Esophagus squamous epithelium (tissue), 5 donors: Measurements from ENCODE around the gene CHMP4A. TPM values are rescaled to one million over a fixed set of nuclear protein-coding genes. Genes with fewer than 3 reads are reported as not detected.
"Not testable (repeated sequence)": the region's sequence is repeated elsewhere in the genome, so short reads cannot be mapped to it uniquely, and the experiment has no call there.

Experiments used
- DNase-seq: peaks from one replicate; lab custom pipeline; 2025; lab: John Stamatoyannopoulos, UW
- H3K27ac ChIP-seq, 4 donors: fragments of 200-600 bp; sonication (generic); one replicate each; pipeline ENCODE4 v1.5.1; 2016 to 2019; ENCODE audit warnings: mild to moderate bottlenecking in 1 of 4
- H3K27me3 ChIP-seq, 4 donors: fragments of 200-600 bp; sonication (generic); 1 replicate in 3 of 4; 2 replicates in 1 of 4; pipeline versions ENCODE4 v1.5.1 to v1.6.0; 2017 to 2021; ENCODE audit warnings: antibody characterized with exemption in 1 of 4
- H3K36me3 ChIP-seq, 3 donors: fragments of 200-600 bp; sonication (generic); one replicate each; pipeline ENCODE4 v1.5.1; 2016 to 2019
- H3K4me1 ChIP-seq, 3 donors: fragments of 200-600 bp; sonication (generic); one replicate each; pipeline ENCODE4 v1.5.1; 2017 to 2019
- H3K4me3 ChIP-seq, 4 donors: fragments of 200-600 bp; sonication (generic); 1 replicate in 3 of 4; 2 replicates in 1 of 4; pipeline ENCODE4 v1.5.1; 2016 to 2019; ENCODE audit warnings: mild to moderate bottlenecking in 2 of 4, moderate library complexity in 1 of 4
- H3K9me3 ChIP-seq, 3 donors: fragments of 200-600 bp; sonication (generic); one replicate each; pipeline ENCODE4 v1.5.1; 2016 to 2019
- POLR2A ChIP-seq, 4 donors: fragments of 450-650 bp; IDR thresholded peaks; one replicate each; pipeline ENCODE4 v1.6.1; 2017; ENCODE audit warnings: antibody characterized with exemption in 4 of 4, mild to moderate bottlenecking in 4 of 4, moderate library complexity in 3 of 4
- WGBS, 2 donors: methylation state at CpG; one replicate each; pipeline ENCODE4 v1.1.5; 2018; 5-methylcytosine and 5-hydroxymethylcytosine counted together
- intact Hi-C: fragments of 100-400 bp; cut with DNase I; formaldehyde crosslinking; loops from one replicate; pipeline ENCODE4 v1.15.0; 2022
- total RNA-seq, 4 donors: library from RNA; depleted of rRNA; stranded (reverse); fragments of >200 nt; gene quantifications; one replicate each; pipeline ENCODE4 v1.1.0, GENCODE V29; 2016
- TF ChIP-seq, protein P1 (sequence below), 6 experiments: fragments of 450-650 bp in 4 of 6; fragments of 200-600 bp in 2 of 6; sonication (generic) in 2 of 6; IDR thresholded peaks; one replicate each; pipeline ENCODE4 v1.5.1; 2016 to 2019; ENCODE audit warnings: antibody characterized with exemption in 6 of 6, mild to moderate bottlenecking in 4 of 6, moderate library complexity in 4 of 6
- donor health status: DM: yes; HTN: yes; CAD: no.

Gene CHMP4A
- total RNA-seq, 4 donors from 2014 or later: 23.6 to 80.7 (median 62.8) TPM

DNA sequence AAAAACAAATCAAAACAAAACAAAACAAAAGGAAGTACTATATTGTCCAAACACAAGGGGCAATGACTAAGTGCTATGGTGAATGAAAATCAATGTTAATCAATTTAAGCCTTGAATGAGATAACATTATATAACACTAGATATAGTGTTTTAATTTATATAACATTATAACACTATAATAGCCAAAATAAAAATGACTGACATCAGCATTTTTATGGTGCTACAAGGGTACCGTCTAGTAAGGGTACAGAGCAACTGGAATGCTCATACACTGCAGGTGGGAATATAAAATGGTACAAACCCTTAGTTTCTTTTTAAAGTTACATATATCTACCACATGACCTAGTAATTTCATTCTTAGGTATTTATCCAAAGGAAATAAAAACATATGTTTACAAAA lies 13.2 kb upstream of the CHMP4A start:
- TF ChIP-seq POLR2A (IDR thresholded peaks at IDR 0.05): no peak
- TF ChIP-seq, protein P1, sequence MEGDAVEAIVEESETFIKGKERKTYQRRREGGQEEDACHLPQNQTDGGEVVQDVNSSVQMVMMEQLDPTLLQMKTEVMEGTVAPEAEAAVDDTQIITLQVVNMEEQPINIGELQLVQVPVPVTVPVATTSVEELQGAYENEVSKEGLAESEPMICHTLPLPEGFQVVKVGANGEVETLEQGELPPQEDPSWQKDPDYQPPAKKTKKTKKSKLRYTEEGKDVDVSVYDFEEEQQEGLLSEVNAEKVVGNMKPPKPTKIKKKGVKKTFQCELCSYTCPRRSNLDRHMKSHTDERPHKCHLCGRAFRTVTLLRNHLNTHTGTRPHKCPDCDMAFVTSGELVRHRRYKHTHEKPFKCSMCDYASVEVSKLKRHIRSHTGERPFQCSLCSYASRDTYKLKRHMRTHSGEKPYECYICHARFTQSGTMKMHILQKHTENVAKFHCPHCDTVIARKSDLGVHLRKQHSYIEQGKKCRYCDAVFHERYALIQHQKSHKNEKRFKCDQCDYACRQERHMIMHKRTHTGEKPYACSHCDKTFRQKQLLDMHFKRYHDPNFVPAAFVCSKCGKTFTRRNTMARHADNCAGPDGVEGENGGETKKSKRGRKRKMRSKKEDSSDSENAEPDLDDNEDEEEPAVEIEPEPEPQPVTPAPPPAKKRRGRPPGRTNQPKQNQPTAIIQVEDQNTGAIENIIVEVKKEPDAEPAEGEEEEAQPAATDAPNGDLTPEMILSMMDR (IDR thresholded peaks at IDR 0.05): no peak
- 64 to 78% methylated on average over 1 of the region's 1 CpG for WGBS, 2 donors
- H3K27me3 ChIP-seq: no peaks in the 10 kb centered on the region
- DNase-seq: no peak
- H3K9me3 ChIP-seq: no peaks in the 10 kb centered on the region
- H3K36me3 ChIP-seq: peaks cover 0 to 20% (median 0%) of the 10 kb centered on the region in 3 donors
- H3K27ac ChIP-seq: no peak overlapping the region
- peaks cover 9 to 20% (median 14%) of the 10 kb centered on the region in 3 donors for H3K4me1 ChIP-seq
- intact Hi-C loops: no loop called here
- no peak overlapping the region for H3K4me3 ChIP-seq

- H3K27ac ChIP-seq: peak overlapping the region in 1 of 4 donors; percentile 24
- no peak for TF ChIP-seq POLR2A (IDR thresholded peaks at IDR 0.05)
- TF ChIP-seq, protein P1 (IDR thresholded peaks at IDR 0.05): no peak
- no peak for DNase-seq
- peaks cover 0 to 7% (median 1%) of the 10 kb centered on the region in 3 donors for H3K4me1 ChIP-seq
- no peaks in the 10 kb centered on the region for H3K27me3 ChIP-seq
- peaks cover 0 to 20% (median 0%) of the 10 kb centered on the region in 3 donors for H3K36me3 ChIP-seq
- intact Hi-C loops: no loop called here
- 75 to 80% methylated on average over 7 of the region's 7 CpGs for WGBS, 2 donors
- no peak overlapping the region for H3K4me3 ChIP-seq
- no peaks in the 10 kb centered on the region for H3K9me3 ChIP-seq
Measured at GRCh38 chr14:24224618-24225071, 11.4 kb upstream of the CHMP4A start.

- H3K9me3 ChIP-seq, H3K4me1 ChIP-seq, H3K4me3 ChIP-seq, intact Hi-C loops, H3K27me3 ChIP-seq, DNase-seq, H3K27ac ChIP-seq: not testable (repeated sequence)
- 95% methylated on average over 4 of the region's 4 CpGs for WGBS, 2 donors
- H3K36me3 ChIP-seq: peaks cover 0 to 17% (median 0%) of the 10 kb centered on the region in 3 donors
Measured at GRCh38 chr14:24222987-24223386, 9.7 kb upstream of the CHMP4A start.

DNA sequence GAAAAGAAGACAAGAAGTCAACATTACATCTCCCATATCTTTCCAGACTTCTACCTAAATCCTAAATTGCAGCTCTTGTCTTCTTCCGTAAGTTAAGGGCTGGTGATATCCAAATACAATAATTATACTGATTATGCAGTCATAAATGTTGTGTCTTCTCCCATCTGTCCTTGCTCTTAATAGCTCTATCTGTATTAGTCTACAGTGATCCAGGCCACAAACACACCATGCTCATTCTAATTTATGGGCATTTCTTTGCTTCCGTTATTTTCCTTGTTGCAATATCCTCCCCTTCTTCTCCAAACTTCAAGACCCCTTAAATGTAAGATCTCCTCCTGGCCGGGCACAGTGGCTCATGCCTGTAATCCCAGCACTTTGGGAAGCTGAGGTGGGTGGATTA lies 6.2 kb upstream of the CHMP4A start:
- Histone ChIP-seq H3K27me3 (no peaks in the 10 kb centered on the region), H3K36me3 (peaks cover 0 to 19% (median 0%) of the 10 kb centered on the region in 3 donors)
- intact Hi-C loops: no loop called here

GRCh38 chr14:24219080-24219479 lies 5.8 kb upstream of the CHMP4A start:
- no peaks in the 10 kb centered on the region for H3K9me3 ChIP-seq
- H3K4me1 ChIP-seq: peaks cover 0 to 24% (median 14%) of the 10 kb centered on the region in 3 donors
- 67 to 87% methylated on average over 4 of the region's 4 CpGs for WGBS, 2 donors
- no peak overlapping the region for H3K4me3 ChIP-seq
- H3K36me3 ChIP-seq: peaks cover 0 to 19% (median 0%) of the 10 kb centered on the region in 3 donors
- DNase-seq: no peak
- intact Hi-C loops: no loop called here
- TF ChIP-seq, protein P1 (IDR thresholded peaks at IDR 0.05): no peak
- no peak for TF ChIP-seq POLR2A (IDR thresholded peaks at IDR 0.05)
- no peaks in the 10 kb centered on the region for H3K27me3 ChIP-seq
- no peak overlapping the region for H3K27ac ChIP-seq

More for the DNA sequence above, 6.2 kb upstream of the CHMP4A start:
- H3K9me3 ChIP-seq: no peaks in the 10 kb centered on the region
- no peak for TF ChIP-seq POLR2A (IDR thresholded peaks at IDR 0.05)
- TF ChIP-seq, protein P1 (IDR thresholded peaks at IDR 0.05): no peak
- no peak overlapping the region for H3K27ac ChIP-seq
- DNase-seq: no peak
- 50 to 62% methylated on average over 2 to 3 of the region's 3 CpGs for WGBS, 2 donors
- H3K4me1 ChIP-seq: peaks cover 0 to 22% (median 12%) of the 10 kb centered on the region in 3 donors
- H3K4me3 ChIP-seq: no peak overlapping the region

DNA sequence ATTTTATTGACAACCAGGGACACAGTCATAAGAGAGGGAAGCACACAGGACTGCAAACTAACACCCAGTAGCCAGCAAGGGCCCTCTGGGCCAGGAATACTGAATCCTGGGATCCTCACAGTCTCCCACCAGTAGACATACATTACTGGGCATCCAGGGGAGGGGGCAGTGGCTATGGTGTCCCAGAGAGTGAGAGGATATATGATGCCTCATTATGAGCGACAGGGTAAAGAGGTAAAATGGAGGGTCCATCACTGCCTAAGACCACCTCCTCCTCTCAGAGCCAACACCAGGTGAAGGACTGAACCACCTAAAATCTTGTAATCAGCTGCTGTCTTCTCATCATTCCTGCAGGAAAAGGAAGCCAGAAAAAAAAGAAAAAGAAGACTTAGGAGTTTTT lies 3.6 kb upstream of the CHMP4A start:
- H3K27me3 ChIP-seq, H3K4me3 ChIP-seq, H3K9me3 ChIP-seq, intact Hi-C loops, DNase-seq: not testable (repeated sequence)
- peak overlapping the region in 1 of 4 donors; percentile 99 for H3K27ac ChIP-seq
- 80 to 100% methylated on average over 1 of the region's 1 CpG for WGBS, 2 donors
- H3K4me1 ChIP-seq: peaks cover 0 to 38% (median 19%) of the 10 kb centered on the region in 3 donors
- H3K36me3 ChIP-seq: peaks cover 0 to 19% (median 0%) of the 10 kb centered on the region in 3 donors
